ENCODE results near the gene C1orf94.

The C1orf94 gene

DNA sequence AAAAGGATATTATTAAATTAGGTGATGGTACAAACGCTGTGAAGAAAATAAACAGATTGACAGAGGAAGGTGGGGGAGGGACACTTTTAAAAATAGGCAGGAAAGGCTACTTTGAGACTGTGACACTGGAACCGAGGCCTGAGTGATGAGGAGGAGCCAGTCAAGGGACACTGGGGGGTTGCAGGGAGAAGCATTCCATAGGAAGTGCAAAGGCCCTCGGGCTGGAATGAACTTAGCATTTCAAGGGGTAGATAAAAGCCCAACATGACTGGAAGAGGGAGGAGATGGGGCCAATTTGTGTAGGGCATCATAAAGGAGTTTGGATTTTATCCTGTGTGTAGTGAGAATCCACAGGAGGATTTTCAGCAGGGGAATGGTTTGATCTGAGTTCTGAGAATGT, 15.9 kb downstream of the C1orf94 start:
- no peaks in the 10 kb centered on the region for H3K36me3 ChIP-seq (ENCODE audit: control insufficient read depth, insufficient read depth, low read length)

DNA sequence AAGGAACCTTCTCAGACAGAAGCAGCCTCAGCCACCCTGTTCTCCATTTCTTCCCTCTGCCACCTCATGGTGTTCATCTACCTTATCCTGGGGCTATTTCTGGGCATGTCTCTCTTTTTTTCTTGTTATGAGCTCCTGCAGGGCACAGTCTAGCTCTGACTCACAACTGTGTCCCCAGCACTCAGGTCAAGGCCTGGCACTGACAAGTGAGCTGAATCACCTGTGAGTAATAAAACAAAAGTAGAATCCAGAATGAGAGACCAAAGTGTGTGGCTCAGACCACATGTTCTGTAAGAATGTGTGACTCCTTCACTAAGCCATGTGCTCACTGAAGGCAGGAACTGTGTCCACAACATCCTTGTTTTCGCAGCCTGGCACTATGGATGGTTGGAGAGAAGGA, 23.2 kb downstream of the C1orf94 start:
- Histone ChIP-seq H3K27ac (ENCODE audit: low read depth, low read length) (no peak overlapping the region), H3K4me3 (ENCODE audit: low read depth, low read length) (no peak overlapping the region), H3K4me1 (ENCODE audit: control insufficient read depth, insufficient read depth, low read length) (no peaks in the 10 kb centered on the region), H3K9ac (ENCODE audit: low read depth, low read length) (no peak overlapping the region), H3K9me3 (ENCODE audit: control insufficient read depth, insufficient read depth, low read length) (no peaks in the 10 kb centered on the region), H3K27me3 (ENCODE audit: control insufficient read depth, insufficient read depth, low read length) (no peaks in the 10 kb centered on the region), H3K36me3 (ENCODE audit: control insufficient read depth, insufficient read depth, low read length) (no peaks in the 10 kb centered on the region)

More for the DNA sequence above, 15.9 kb downstream of the C1orf94 start:
- Histone ChIP-seq H3K27me3 (ENCODE audit: control insufficient read depth, insufficient read depth, low read length) (peaks cover 5% of the 10 kb centered on the region), H3K27ac (ENCODE audit: low read depth, low read length) (no peak overlapping the region), H3K4me1 (ENCODE audit: control insufficient read depth, insufficient read depth, low read length) (peaks cover 16% of the 10 kb centered on the region), H3K9me3 (ENCODE audit: control insufficient read depth, insufficient read depth, low read length) (peaks cover 7% of the 10 kb centered on the region), H3K9ac (ENCODE audit: low read depth, low read length) (no peak overlapping the region), H3K4me3 (ENCODE audit: low read depth, low read length) (no peak overlapping the region)

DNA sequence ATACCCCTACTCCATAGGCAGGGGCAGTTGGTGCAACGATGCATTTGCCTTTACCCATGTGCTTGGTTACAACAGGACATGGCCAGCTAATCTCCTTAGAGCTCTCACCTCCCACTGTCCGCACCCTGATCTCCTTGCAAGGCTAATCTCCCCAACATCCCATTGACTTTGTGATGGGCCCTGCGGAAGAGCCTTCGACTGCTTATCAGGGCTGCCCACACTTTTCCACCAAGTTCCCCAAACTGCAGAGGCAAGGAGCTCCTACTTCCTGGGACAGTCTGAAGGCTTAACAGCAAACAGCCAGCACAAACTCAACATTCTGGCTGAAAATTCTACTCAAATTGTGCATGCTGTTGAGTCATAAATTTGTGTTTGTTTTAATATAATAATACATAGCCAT, 36.0 kb downstream of the C1orf94 start:
- H3K4me1 ChIP-seq (ENCODE audit: control insufficient read depth, insufficient read depth, low read length): peaks cover 5% of the 10 kb centered on the region; the same call in 1 of the 2 replicates
- no peaks in the 10 kb centered on the region for H3K36me3 ChIP-seq (ENCODE audit: control insufficient read depth, insufficient read depth, low read length)
- no peaks in the 10 kb centered on the region for H3K9me3 ChIP-seq (ENCODE audit: control insufficient read depth, insufficient read depth, low read length)
- H3K4me3 ChIP-seq (ENCODE audit: low read depth, low read length): no peak overlapping the region
- H3K27ac ChIP-seq (ENCODE audit: low read depth, low read length): no peak overlapping the region
- H3K9ac ChIP-seq (ENCODE audit: low read depth, low read length): no peak overlapping the region
- H3K27me3 ChIP-seq (ENCODE audit: control insufficient read depth, insufficient read depth, low read length): no peaks in the 10 kb centered on the region

DNA sequence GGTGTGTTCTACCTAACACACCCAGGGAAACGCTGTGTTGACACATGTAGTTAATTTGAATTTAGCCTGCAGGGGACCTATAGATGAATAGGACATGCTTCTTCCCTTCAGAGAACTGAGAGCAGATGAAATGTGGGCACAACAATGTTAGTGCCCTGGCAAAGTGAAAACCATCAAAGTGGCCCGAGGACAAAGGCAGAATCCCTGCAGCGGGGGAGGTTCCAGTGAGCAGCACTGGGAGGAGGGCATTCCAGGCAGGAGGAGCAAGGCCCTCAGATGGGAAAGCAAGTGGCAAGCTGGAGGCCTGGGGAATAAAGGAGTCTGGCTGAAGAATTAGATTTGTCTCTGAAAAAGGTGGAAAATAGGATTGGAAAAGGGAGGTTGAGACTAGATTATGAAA, 37.2 kb downstream of the C1orf94 start:
- Histone ChIP-seq H3K4me1 (ENCODE audit: control insufficient read depth, insufficient read depth, low read length) (peaks cover 5% of the 10 kb centered on the region; the same call in 1 of the 2 replicates), H3K4me3 (ENCODE audit: low read depth, low read length) (no peak overlapping the region), H3K36me3 (ENCODE audit: control insufficient read depth, insufficient read depth, low read length) (no peaks in the 10 kb centered on the region), H3K9me3 (ENCODE audit: control insufficient read depth, insufficient read depth, low read length) (no peaks in the 10 kb centered on the region), H3K9ac (ENCODE audit: low read depth, low read length) (no peak overlapping the region), H3K27me3 (ENCODE audit: control insufficient read depth, insufficient read depth, low read length) (no peaks in the 10 kb centered on the region), H3K27ac (ENCODE audit: low read depth, low read length) (no peak overlapping the region)

DNA sequence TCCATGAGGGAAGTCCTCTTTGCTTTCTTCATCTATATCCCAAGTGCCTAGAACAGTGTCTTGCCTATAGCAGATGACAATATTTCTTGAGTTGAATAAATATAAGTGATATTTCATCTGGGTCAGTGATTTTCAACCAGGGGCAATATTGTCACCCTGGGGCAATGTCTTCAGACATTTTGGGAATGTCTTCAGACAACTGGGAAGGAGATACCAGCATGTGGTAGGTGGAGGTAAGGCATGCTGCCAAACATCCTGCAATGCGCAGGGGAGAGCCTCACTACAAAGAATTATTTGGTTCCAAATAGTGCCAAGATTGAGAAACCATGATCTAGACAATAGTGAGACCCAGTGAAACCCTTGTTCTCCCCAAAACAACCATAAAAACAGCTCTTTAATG, 54.7 kb downstream of the C1orf94 start:
- no peak overlapping the region for H3K27ac ChIP-seq (ENCODE audit: low read depth, low read length)
- H3K27me3 ChIP-seq (ENCODE audit: control insufficient read depth, insufficient read depth, low read length): no peaks in the 10 kb centered on the region; the same call in 1 of the 2 replicates
- H3K4me3 ChIP-seq (ENCODE audit: low read depth, low read length): no peak overlapping the region
- no peaks in the 10 kb centered on the region for H3K36me3 ChIP-seq (ENCODE audit: control insufficient read depth, insufficient read depth, low read length)
- H3K9me3 ChIP-seq (ENCODE audit: control insufficient read depth, insufficient read depth, low read length): no peaks in the 10 kb centered on the region
- no peaks in the 10 kb centered on the region for H3K4me1 ChIP-seq (ENCODE audit: control insufficient read depth, insufficient read depth, low read length)
- H3K9ac ChIP-seq (ENCODE audit: low read depth, low read length): no peak overlapping the region

DNA sequence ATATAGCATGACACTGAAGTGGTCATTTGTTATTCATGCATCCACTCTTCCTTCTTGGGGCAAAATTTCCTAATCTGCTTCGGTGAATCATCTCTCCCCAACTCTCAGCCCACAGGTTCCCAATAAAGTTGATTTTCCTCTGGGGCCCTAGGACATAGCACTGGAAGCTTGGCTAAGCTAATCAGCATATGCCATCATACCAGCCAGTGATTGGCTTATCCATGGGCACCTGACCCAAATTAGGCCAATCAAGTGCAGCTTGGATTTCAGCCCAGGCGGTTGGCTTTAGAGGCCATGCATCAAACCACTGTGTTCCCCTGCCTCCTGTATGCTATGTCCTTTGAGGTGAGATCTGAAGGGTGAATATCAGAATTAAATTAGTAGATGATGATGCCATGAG, 58.9 kb downstream of the C1orf94 start:
- no peaks in the 10 kb centered on the region for H3K36me3 ChIP-seq (ENCODE audit: control insufficient read depth, insufficient read depth, low read length)
- H3K9me3 ChIP-seq (ENCODE audit: control insufficient read depth, insufficient read depth, low read length): no peaks in the 10 kb centered on the region
- H3K9ac ChIP-seq (ENCODE audit: low read depth, low read length): no peak overlapping the region
- H3K27ac ChIP-seq (ENCODE audit: low read depth, low read length): no peak overlapping the region
- no peaks in the 10 kb centered on the region for H3K4me1 ChIP-seq (ENCODE audit: control insufficient read depth, insufficient read depth, low read length)
- H3K27me3 ChIP-seq (ENCODE audit: control insufficient read depth, insufficient read depth, low read length): no peaks in the 10 kb centered on the region; the same call in 1 of the 2 replicates
- H3K4me3 ChIP-seq (ENCODE audit: low read depth, low read length): no peak overlapping the region

DNA sequence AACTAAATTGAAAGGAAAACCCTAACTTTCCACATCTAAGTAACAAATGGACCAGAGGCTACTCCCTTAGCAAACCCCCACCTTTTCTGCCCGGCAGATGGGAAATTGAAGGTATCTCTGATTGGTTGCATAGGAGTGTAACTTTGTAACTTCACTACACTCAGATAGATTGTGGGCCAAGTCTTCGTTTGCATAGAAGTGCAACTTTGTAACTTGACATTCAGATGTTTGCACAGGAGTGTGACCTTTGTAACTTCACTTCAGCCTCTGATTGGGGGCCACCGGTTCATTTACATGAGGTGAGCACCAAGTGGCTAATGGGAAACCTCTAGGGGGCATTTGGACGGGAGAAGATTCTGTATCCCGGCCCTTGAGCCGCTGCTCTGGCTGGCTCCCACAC, 59.4 kb downstream of the C1orf94 start:
- Histone ChIP-seq H3K4me1 (ENCODE audit: control insufficient read depth, insufficient read depth, low read length) (no peaks in the 10 kb centered on the region), H3K4me3 (ENCODE audit: low read depth, low read length) (no peak overlapping the region), H3K9me3 (ENCODE audit: control insufficient read depth, insufficient read depth, low read length) (no peaks in the 10 kb centered on the region), H3K36me3 (ENCODE audit: control insufficient read depth, insufficient read depth, low read length) (no peaks in the 10 kb centered on the region), H3K9ac (ENCODE audit: low read depth, low read length) (no peak overlapping the region), H3K27me3 (ENCODE audit: control insufficient read depth, insufficient read depth, low read length) (no peaks in the 10 kb centered on the region; the same call in 1 of the 2 replicates), H3K27ac (ENCODE audit: low read depth, low read length) (no peak overlapping the region)

DNA sequence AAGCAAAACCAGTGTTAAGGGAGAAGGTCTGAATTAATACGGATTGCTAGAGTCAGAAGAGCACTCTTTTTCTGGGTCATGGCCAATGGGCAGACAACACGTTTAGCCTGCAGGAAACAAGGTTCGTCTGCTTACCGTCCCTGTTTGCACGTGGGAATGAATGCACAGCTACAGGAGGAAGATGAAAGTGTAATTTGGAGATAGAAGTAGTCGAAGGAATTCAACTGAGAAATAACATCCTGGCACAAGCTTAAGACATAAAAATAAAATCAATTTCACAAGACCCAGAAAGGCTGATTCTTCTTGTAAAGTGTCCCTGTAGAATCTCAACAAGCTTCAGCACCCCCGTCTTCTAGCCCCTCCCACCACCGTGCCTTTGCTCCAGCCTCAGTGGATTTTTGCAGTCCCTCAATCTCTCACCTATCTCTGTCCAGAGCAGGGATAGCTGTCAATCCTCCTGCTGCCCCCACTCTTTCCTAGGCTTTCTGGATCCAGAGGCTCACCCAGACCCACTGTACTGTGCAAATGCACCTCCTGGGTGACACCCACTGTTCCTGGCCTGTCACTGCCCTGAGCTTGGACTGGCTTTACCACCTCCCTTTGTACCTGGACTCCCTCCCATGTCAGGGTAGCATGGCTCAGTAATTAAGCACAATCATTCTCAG, 60.6 kb downstream of the C1orf94 start:
- Histone ChIP-seq H3K36me3 (ENCODE audit: control insufficient read depth, insufficient read depth, low read length) (no peaks in the 10 kb centered on the region), H3K4me1 (ENCODE audit: control insufficient read depth, insufficient read depth, low read length) (no peaks in the 10 kb centered on the region), H3K27ac (ENCODE audit: low read depth, low read length) (no peak overlapping the region), H3K4me3 (ENCODE audit: low read depth, low read length) (no peak overlapping the region), H3K27me3 (ENCODE audit: control insufficient read depth, insufficient read depth, low read length) (no peaks in the 10 kb centered on the region), H3K9ac (ENCODE audit: low read depth, low read length) (no peak overlapping the region), H3K9me3 (ENCODE audit: control insufficient read depth, insufficient read depth, low read length) (no peaks in the 10 kb centered on the region)

DNA sequence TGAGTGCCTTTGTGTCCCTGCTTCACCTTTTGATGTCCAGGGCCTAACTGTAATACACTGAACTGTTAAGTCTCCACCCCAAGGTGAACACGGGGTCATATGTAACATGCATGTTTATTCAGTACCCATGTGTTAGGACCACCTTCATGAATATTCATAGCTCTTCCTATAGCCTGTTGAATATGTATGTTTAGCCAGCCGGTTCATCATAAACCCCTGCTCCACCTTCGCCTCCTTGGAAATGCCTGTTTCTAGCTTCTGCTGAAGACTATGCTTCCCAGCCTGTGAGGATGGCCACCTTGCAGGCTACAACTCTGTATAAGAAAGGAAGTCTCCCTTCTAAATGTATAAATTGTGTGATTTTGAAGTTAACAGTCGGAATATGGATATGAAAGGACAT, 69.3 kb downstream of the C1orf94 start:
- H3K4me3 ChIP-seq (ENCODE audit: low read depth, low read length): no peak overlapping the region
- no peak overlapping the region for H3K27ac ChIP-seq (ENCODE audit: low read depth, low read length)
- H3K9ac ChIP-seq (ENCODE audit: low read depth, low read length): no peak overlapping the region

DNA sequence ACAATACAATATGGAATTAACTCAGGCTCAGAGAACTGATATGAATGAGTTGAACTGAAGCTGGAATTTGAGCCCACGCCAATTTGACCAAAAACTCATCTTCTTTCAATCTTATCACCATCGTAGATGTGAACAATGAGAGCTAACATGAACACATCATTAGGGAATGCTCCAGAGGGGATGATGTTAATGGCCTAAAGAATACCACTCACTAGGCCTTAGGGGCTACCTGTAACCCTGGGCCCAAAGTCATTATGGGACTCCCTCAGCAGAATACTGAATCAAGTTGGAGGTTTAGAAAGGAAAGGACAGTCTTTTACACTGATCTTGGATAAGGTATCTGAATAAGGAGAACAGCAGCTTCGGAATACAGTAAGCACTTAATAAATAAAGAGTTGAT, 73.6 kb downstream of the C1orf94 start:
- H3K4me1 ChIP-seq (ENCODE audit: control insufficient read depth, insufficient read depth, low read length): no peaks in the 10 kb centered on the region
- no peaks in the 10 kb centered on the region for H3K27me3 ChIP-seq (ENCODE audit: control insufficient read depth, insufficient read depth, low read length)
- H3K4me3 ChIP-seq (ENCODE audit: low read depth, low read length): no peak overlapping the region
- H3K36me3 ChIP-seq (ENCODE audit: control insufficient read depth, insufficient read depth, low read length): no peaks in the 10 kb centered on the region
- H3K9ac ChIP-seq (ENCODE audit: low read depth, low read length): no peak overlapping the region
- no peak overlapping the region for H3K27ac ChIP-seq (ENCODE audit: low read depth, low read length)
- H3K9me3 ChIP-seq (ENCODE audit: control insufficient read depth, insufficient read depth, low read length): no peaks in the 10 kb centered on the region

More for the DNA sequence above, 69.3 kb downstream of the C1orf94 start:
- Histone ChIP-seq H3K4me1 (ENCODE audit: control insufficient read depth, insufficient read depth, low read length) (no peaks in the 10 kb centered on the region), H3K27me3 (ENCODE audit: control insufficient read depth, insufficient read depth, low read length) (no peaks in the 10 kb centered on the region), H3K36me3 (ENCODE audit: control insufficient read depth, insufficient read depth, low read length) (no peaks in the 10 kb centered on the region), H3K9me3 (ENCODE audit: control insufficient read depth, insufficient read depth, low read length) (no peaks in the 10 kb centered on the region)

DNA sequence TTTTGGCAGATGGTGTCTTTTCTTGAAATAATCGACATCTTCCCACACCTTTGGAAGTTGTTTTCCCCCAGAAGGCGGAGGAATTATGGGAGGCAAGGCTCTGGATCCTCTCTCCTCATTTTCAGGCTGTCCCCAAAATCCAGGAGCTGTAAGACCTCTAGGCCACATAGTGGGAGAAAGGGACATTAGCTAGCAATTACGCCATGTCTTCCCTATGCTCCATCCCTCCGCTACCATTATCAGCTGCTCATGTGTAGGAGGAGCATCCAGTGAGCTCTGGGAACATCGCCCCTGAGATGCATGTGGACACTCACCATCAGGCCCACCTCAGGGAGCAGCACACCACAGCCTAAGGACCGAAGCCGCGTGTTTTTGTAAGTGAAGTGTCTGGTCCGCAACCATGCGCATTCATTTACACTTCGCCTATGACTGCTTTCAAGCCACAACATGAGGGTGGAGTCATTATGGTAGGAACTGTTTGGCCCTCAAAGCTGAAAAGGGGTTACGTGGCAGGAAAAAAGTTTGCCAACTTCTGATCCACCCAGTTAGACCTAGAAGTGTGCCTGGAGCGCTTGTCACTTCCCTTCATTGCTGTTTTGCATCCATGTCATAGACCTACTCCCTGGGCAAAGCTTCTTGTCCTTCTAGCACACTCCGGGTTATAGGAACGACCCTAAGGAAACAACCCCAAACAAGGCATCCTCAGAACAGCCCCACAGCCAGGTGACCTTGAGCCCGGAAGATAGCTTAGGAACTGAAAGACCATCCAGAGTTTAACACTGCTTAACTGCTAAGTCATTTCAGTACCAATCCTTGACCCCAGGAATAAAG, 85.5 kb downstream of the C1orf94 start:
- Histone ChIP-seq H3K27me3 (ENCODE audit: control insufficient read depth, insufficient read depth, low read length) (no peaks in the 10 kb centered on the region), H3K36me3 (ENCODE audit: control insufficient read depth, insufficient read depth, low read length) (no peaks in the 10 kb centered on the region), H3K4me3 (ENCODE audit: low read depth, low read length) (no peak overlapping the region), H3K4me1 (ENCODE audit: control insufficient read depth, insufficient read depth, low read length) (peaks cover 8% of the 10 kb centered on the region; the same call in 1 of the 2 replicates), H3K9ac (ENCODE audit: low read depth, low read length) (no peak overlapping the region), H3K27ac (ENCODE audit: low read depth, low read length) (no peak overlapping the region), H3K9me3 (ENCODE audit: control insufficient read depth, insufficient read depth, low read length) (no peaks in the 10 kb centered on the region)
